ENCODE measurements around the gene SEMA3F.
"Not testable (repeated sequence)": the region's sequence is repeated elsewhere in the genome, so short reads cannot be mapped to it uniquely, and the experiment has no call there.

The SEMA3F gene

GRCh38 chr3:50210176-50210509, 55.0 kb downstream of the SEMA3F start:
- DNase-seq (ENCODE audit: extremely low spot score) = no peak
- ChIA-PET POLR2A (interaction anchor here (1.4 to 1.9 kb wide), 2 partner anchors 12 to 18 kb away, joined by 4 to 6 read pairs; no protein-coding TSS in a partner anchor), CTCF (interaction anchor here (1.3 kb wide), 1 partner anchor 37 kb away, joined by 4 read pairs; no protein-coding TSS in a partner anchor)
- no peak for TF ChIP-seq FOXK2 (IDR thresholded peaks at IDR 0.05)
- no peak for TF ChIP-seq FOXA1 (IDR thresholded peaks at IDR 0.05)
- TF ChIP-seq NFRKB (IDR thresholded peaks at IDR 0.05) = no peak
- TF ChIP-seq, protein P1, sequence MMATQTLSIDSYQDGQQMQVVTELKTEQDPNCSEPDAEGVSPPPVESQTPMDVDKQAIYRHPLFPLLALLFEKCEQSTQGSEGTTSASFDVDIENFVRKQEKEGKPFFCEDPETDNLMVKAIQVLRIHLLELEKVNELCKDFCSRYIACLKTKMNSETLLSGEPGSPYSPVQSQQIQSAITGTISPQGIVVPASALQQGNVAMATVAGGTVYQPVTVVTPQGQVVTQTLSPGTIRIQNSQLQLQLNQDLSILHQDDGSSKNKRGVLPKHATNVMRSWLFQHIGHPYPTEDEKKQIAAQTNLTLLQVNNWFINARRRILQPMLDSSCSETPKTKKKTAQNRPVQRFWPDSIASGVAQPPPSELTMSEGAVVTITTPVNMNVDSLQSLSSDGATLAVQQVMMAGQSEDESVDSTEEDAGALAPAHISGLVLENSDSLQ (IDR thresholded peaks at IDR 0.05) = no peak
- no peak for TF ChIP-seq SP1 (IDR thresholded peaks at IDR 0.05)
- no peak for TF ChIP-seq ZNF384 (IDR thresholded peaks at IDR 0.05)
- no peak for TF ChIP-seq LEF1 (IDR thresholded peaks at IDR 0.05; ENCODE audit: borderline replicate concordance)

- TF ChIP-seq FOXK2 (IDR thresholded peaks at IDR 0.05) (no peak), ZNF384 (IDR thresholded peaks at IDR 0.05) (no peak), FOXM1 (IDR thresholded peaks at IDR 0.05; ENCODE audit: borderline replicate concordance) (no peak), SUZ12 (IDR thresholded peaks at IDR 0.05) (no peak), ELF4 (IDR thresholded peaks at IDR 0.05) (no peak), NFRKB (IDR thresholded peaks at IDR 0.05) (no peak), L3MBTL2 (conservative IDR thresholded peaks at IDR 0.05) (no peak), FOXA1 (IDR thresholded peaks at IDR 0.05) (no peak), CTBP1 (IDR thresholded peaks at IDR 0.05; ENCODE audit: borderline replicate concordance) (no peak), TARDBP (IDR thresholded peaks at IDR 0.05) (no peak), BHLHE40 (IDR thresholded peaks at IDR 0.05; ENCODE audit: borderline replicate concordance) (no peak), HDGF (IDR thresholded peaks at IDR 0.05; ENCODE audit: borderline replicate concordance) (no peak), LEF1 (IDR thresholded peaks at IDR 0.05; ENCODE audit: borderline replicate concordance) (no peak), SP1 (IDR thresholded peaks at IDR 0.05) (no peak)
- TF ChIP-seq, protein P1 (IDR thresholded peaks at IDR 0.05) = no peak
- DNase-seq (ENCODE audit: extremely low spot score) = no peak
- ChIA-PET POLR2A (interaction anchor here (1.4 to 1.9 kb wide), 2 partner anchors 11 to 17 kb away, joined by 4 to 6 read pairs; no protein-coding TSS in a partner anchor), CTCF (interaction anchor here (1.3 kb wide), 1 partner anchor 36 kb away, joined by 4 read pairs; no protein-coding TSS in a partner anchor)
Measured at GRCh38 chr3:50210510-50211367, 55.6 kb downstream of the SEMA3F start.

DNA sequence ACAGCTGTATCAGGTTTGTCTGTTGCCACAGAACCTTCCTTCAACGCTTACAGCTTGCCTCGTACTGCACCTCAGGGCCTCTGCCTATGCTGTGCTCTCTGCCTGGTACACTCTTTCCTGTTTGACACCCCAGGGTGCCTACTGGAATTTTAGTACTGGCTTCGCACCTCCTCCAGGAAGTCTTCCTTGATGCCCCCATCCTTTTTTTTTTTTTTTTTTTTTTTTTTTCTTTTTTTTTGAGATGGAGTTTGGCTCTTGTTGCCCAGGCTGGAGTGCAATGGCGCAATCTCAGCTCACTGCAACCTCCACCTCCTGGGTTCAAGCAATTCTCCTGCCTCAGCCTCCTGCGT, 56.2 kb downstream of the SEMA3F start:
- CTCF ChIA-PET = interaction anchor here (0.8 to 0.9 kb wide), 2 partner anchors 17 to 19 kb away, joined by 3 read pairs; no protein-coding TSS in a partner anchor
- POLR2A ChIA-PET = interaction anchor here (0.8 to 1.4 kb wide), 3 partner anchors 11 to 24 kb away, joined by 3 to 4 read pairs (median 3); partner anchors contain the start of gene GNAI2
- DNase-seq (ENCODE audit: extremely low spot score) = not testable (repeated sequence)

DNA sequence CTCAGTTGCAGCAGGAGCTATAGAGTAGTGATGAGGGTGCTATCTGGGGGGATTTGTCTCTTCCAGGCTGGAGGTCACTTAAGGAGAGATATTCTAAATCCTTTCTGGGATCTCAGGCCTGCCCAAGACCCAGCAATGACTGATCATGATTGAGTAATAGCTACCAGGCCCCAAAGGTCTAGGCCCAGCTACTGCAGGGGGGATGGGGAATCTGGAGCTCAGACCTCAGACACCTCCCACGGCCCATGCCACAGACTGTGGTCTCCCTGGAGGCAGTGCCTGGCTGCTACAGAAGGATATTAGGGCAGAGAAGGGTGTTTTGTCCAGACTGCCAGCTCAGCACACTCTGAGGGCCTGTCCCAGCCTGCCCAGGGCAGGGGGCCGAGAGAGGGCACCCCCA, 56.8 kb downstream of the SEMA3F start:
- no peak for DNase-seq (ENCODE audit: extremely low spot score)
- no peak for TF ChIP-seq LEF1 (IDR thresholded peaks at IDR 0.05; ENCODE audit: borderline replicate concordance)
- no peak for TF ChIP-seq BHLHE40 (IDR thresholded peaks at IDR 0.05; ENCODE audit: borderline replicate concordance)
- no peak for TF ChIP-seq ELF4 (IDR thresholded peaks at IDR 0.05)
- TF ChIP-seq ZNF384 (IDR thresholded peaks at IDR 0.05) = no peak
- no peak for TF ChIP-seq HDGF (IDR thresholded peaks at IDR 0.05; ENCODE audit: borderline replicate concordance)
- TF ChIP-seq, protein P1 (IDR thresholded peaks at IDR 0.05) = no peak
- TF ChIP-seq NFRKB (IDR thresholded peaks at IDR 0.05) = no peak
- TF ChIP-seq SP1 (IDR thresholded peaks at IDR 0.05) = no peak
- no peak for TF ChIP-seq CTBP1 (IDR thresholded peaks at IDR 0.05; ENCODE audit: borderline replicate concordance)
- no peak for TF ChIP-seq FOXM1 (IDR thresholded peaks at IDR 0.05; ENCODE audit: borderline replicate concordance)
- no peak for TF ChIP-seq FOXA1 (IDR thresholded peaks at IDR 0.05)
- no peak for TF ChIP-seq ARNT (IDR thresholded peaks at IDR 0.05)
- no peak for TF ChIP-seq L3MBTL2 (conservative IDR thresholded peaks at IDR 0.05)
- no peak for TF ChIP-seq FOXK2 (IDR thresholded peaks at IDR 0.05)
- no peak for TF ChIP-seq TARDBP (IDR thresholded peaks at IDR 0.05)
- no peak for TF ChIP-seq SUZ12 (IDR thresholded peaks at IDR 0.05)
- ChIA-PET POLR2A (interaction anchor here (0.8 kb wide), 2 partner anchors 16 to 24 kb away, joined by 3 read pairs; partner anchors contain the start of gene GNAI2), CTCF (interaction anchor here (0.5 to 0.9 kb wide), 3 partner anchors 13 to 19 kb away, joined by 3 to 5 read pairs (median 3); no protein-coding TSS in a partner anchor)

DNA sequence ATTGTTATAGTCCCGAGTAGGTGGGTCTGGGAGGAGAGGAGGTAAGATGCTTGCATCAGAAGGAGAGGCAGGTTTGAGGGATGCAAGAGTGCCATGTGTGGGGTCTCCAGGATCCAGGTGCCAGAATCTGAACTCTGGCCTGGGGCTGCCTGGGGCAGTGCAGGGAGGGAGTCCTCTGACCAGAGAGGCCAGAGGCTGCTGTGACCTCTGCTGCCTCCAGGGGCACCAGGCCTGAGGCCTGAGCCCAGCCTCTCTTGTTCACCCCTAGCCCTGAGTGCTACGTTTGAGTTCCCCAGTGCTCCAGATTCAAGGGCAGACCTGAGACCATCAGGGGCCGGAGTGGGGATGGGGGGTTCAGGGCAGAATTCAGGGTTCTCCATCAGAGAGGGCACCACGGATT, 57.4 kb downstream of the SEMA3F start:
- CTCF ChIA-PET = interaction anchor here (0.9 kb wide), 2 partner anchors 18 to 19 kb away, joined by 3 read pairs; no protein-coding TSS in a partner anchor
- TF ChIP-seq ARNT (IDR thresholded peaks at IDR 0.05) (no peak), TARDBP (IDR thresholded peaks at IDR 0.05) (no peak), LEF1 (IDR thresholded peaks at IDR 0.05; ENCODE audit: borderline replicate concordance) (no peak), L3MBTL2 (conservative IDR thresholded peaks at IDR 0.05) (no peak), NFRKB (IDR thresholded peaks at IDR 0.05) (no peak), FOXM1 (IDR thresholded peaks at IDR 0.05; ENCODE audit: borderline replicate concordance) (no peak), CTBP1 (IDR thresholded peaks at IDR 0.05; ENCODE audit: borderline replicate concordance) (no peak), BHLHE40 (IDR thresholded peaks at IDR 0.05; ENCODE audit: borderline replicate concordance) (no peak), SP1 (IDR thresholded peaks at IDR 0.05) (no peak), FOXA1 (IDR thresholded peaks at IDR 0.05) (no peak), FOXK2 (IDR thresholded peaks at IDR 0.05) (no peak), ZNF384 (IDR thresholded peaks at IDR 0.05) (no peak), ELF4 (IDR thresholded peaks at IDR 0.05) (no peak), SUZ12 (IDR thresholded peaks at IDR 0.05) (no peak), HDGF (IDR thresholded peaks at IDR 0.05; ENCODE audit: borderline replicate concordance) (no peak)
- TF ChIP-seq, protein P1 (IDR thresholded peaks at IDR 0.05) = no peak
- POLR2A ChIA-PET = no interaction called here
- DNase-seq (ENCODE audit: extremely low spot score) = no peak

Measured in HEK293T (cell line).